HuH-7.5 (cell line): ENCODE results near the gene CDH6.

Experiments
- DNase-seq: peaks from one replicate; pipeline ENCODE4 v3.0.0; 2011; ENCODE audit warnings: low spot score

The CDH6 gene

DNA sequence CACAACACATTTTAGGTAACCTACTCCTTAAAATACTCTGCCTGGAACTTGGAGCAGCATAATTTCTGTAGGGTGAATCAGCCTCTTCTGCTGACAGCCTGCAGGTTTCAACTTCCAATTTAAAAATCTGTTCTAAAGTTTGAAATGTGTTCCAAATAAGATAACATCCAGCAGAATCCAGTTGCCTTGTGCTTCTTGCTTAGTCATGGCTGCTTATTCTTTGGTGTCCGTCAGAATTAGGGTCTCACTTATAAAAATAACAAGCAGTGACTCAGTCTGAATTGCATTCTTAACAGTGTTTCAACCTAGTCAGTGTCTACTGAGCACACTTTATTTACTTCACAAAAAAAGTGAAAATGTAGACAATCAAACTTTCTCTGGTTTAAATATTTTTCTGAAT, 3.7 kb downstream of the CDH6 start:
- no peak for DNase-seq

DNA sequence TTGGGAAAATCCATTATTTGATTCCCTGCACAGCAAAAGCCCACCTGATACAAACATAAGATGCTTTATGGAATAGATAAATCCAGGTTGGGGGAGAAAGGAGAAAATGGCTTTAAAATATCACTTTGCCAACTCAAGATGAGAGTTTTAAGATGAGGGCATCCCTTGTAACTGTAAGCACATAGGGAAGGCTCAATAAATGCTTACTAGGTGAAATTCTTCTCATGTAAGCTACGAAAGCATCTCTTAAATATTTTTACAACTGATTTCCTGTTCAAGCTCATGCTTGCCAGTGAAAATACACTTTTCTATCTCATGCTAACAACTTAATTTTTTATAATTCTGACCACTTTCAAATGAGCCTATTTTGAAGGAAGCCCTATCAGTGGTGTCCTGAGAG, 11.5 kb downstream of the CDH6 start:
- DNase-seq, result no peak

DNA sequence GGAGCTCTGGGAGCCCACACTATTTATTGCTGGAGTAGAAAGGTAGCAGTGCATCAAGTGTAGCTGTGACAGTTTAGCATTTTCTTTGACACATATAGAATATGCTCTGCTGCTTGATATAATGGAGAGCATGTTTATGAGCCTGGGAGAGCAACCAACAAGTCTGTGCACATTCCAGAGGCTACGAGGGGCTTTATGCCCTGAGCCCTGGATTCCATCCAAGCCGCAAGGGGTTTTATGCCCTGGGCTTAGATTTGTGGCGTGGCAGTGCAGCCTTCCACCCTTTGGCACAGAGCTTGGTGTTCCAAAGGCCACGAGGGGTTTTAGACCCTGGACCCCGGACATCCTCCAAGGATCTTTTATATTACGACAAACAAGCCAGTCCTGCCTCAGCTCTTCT, 14.6 kb downstream of the CDH6 start:
- DNase-seq, result no peak

DNA sequence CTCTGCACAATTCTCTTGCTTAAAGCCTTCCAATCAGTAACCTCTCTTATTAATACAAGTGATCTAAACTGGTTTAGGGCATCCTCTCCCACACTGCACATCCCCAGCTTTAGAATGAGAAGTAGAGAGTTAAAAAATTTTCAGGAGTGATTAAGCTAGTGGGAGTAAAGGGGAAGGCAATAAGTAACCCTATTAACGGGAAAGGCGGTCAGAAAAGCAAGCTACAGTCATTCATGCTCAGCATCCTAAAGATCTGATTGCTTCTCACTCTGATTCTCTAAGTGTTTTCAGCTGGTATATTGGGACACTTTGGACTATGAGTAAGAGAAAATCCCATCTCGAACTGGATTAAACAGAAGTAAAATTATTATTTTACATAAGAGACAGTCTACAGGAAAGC, 15.8 kb downstream of the CDH6 start:
- DNase-seq, result no peak

DNA sequence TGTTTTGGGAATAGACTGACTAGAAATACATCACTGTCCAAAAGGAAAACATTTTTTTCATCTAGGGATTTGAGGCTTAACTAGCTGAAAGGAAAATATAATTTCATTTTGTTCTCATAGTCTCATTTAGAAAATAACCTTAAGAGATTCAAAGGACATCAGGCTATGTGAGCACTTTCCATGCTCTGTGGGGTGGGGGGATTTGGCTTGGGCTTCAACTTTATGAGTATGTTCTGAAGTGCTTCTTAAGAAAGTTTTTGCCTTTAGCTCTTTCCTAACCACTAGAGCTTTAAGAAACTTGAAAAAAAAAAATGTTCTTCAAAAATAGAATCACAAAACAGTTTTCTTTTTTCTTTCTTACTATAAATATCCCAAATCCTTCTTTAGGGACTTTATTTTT, 17.6 kb downstream of the CDH6 start:
- DNase-seq, result no peak

GRCh38 chr5:31213257-31213656, 19.8 kb downstream of the CDH6 start:
- DNase-seq, result no peak

GRCh38 chr5:31213705-31214121, 20.2 kb downstream of the CDH6 start:
- DNase-seq, result peak; percentile 19

GRCh38 chr5:31214229-31214628, 20.7 kb downstream of the CDH6 start:
- no peak for DNase-seq

DNA sequence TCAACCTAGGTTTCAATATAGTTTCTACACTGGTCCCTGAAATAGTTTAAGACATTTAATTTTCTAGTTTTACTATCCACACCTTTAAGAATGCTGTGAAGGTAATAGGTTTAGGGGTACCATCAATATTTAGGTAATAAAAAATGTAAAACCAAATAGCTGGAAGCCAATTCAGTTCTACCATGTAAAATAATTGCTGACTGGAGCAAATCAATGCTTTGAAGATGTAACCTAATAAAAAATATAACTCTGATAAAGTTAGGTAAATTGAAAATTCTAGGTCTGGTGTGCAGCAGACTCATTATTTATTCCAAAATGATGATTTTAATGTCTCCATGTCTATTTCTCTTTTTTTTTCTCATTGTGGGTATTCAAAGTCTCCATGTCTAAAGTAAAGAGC, 21.8 kb downstream of the CDH6 start:
- DNase-seq, result no peak

DNA sequence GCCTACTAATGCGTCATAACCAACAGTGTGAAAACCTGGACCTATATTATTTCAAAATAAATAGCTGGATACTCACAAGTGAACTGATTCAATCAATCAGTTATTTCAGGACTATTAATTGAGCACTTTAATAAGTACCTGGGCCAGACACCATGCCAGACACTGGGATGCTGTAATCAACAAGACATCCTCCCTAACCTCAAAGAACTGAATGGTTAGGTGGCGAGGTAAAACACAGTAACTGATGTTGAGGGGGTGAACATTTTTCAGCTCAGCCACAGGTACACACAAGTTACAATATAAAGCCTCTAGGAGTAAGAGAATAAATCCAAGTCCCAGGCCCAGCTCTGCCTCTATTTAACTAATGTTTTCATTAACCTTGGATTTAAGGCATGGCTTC, 24.0 kb downstream of the CDH6 start:
- DNase-seq, result no peak

GRCh38 chr5:31218978-31219377, 25.5 kb downstream of the CDH6 start:
- DNase-seq, result no peak

- DNase-seq, result peak; percentile 23
These were observed 27.5 kb downstream of the CDH6 start for GRCh38 chr5:31221001-31221400.

DNA sequence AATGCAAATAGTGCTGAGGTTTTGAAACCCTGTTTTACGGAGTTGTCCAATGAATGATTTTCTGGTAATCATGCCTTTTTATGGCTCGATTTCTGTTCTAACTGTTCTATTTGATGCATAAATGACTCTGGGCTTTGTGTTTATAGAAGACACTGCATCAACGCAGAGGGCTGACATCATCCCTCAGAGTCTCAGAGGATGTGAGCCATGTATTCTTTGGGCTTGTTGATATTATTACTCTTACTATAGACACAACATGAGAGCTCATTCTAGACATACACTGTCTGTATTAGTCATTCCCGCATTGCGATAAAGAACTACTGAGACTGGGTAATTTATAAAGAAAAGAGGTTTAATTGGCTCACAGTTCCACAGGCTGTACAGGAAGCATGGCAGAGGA, 31.6 kb downstream of the CDH6 start:
- DNase-seq, result no peak

DNA sequence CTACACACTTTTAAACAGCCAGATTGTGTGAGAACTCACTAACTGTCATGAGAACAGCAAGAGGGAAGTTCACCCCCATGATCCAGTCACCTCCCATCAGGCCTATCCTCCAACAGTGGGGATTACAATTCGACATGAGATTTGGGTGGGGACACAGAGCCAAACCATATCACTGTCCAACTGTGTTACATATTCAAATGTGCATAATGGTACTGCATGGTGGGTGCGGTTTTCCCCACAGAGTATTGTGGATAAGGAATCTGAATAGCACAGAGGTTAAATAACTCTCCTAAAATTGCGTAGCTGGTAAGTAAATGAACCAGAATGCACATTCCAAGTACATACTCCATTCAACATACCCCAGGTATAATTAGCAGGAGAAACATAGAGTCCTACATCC, 32.1 kb downstream of the CDH6 start:
- no peak for DNase-seq

DNA sequence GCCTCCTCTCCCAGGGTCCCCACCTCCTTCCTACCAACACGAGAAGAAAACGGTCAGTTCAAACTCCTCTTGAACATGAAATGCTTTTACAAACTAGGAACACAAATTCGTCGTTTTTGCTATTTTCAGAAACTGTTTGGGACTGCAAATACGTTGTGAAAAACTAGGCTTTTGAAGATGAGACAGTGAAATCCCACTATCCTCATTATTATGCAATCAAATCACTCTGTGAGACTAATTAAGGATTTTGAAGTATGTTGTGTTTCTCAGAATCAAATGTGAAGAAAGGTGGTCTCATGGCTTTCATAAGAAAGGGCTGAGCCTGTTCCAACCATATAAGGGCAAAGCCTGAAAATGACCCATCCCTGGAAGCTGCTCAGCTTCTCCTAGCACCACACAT, 33.2 kb downstream of the CDH6 start:
- DNase-seq, result no peak

DNA sequence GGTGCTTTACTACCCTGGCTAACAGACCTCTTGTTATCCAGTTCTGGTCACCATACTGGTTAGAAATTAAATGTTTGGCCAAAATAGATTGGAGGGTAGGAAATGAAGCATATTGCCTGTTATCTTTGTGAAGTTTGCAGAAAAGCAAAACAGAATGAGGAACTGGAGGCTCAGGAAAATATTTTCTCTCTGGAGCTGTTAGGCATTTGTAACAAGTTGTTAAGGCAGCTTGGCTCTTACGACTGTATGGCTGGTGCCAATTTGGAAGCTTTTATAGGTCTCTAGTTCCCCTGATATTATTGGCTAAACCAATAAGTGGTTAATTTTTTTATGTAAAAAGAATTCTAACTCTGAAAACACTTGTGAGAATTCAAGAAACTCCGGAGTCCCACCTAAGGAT, 35.8 kb downstream of the CDH6 start:
- DNase-seq, result no peak

- no peak for DNase-seq
These were observed 37.8 kb downstream of the CDH6 start for GRCh38 chr5:31231177-31231838.

DNA sequence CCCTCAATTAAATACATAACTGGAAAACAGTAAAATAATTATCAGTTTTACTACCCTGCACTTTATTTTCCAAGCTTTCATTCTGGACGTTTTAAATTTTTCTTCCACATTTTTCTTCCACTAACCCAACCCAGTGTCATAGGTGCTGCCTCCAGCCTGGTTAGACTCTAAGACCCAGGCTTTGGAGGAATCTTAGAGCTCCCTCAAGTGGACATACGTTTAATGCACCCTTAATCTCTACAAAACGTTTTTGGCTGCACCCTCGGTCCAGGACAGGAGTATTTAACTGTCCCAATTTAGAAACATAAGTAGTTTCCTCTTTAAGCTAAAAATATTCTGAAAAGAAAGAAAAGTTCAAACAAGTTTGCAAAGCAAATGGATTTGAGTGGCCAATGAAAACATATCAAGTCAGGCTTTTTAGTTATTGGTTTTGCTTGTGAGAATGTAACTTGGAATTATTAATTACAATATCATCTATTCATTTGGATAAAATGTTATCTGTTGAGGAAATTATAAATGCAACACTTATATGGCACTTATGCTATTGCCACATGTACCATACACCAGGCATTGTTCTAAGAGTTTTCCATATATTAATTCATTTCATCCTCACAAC, 38.9 kb downstream of the CDH6 start:
- DNase-seq, result peak; percentile 37

DNA sequence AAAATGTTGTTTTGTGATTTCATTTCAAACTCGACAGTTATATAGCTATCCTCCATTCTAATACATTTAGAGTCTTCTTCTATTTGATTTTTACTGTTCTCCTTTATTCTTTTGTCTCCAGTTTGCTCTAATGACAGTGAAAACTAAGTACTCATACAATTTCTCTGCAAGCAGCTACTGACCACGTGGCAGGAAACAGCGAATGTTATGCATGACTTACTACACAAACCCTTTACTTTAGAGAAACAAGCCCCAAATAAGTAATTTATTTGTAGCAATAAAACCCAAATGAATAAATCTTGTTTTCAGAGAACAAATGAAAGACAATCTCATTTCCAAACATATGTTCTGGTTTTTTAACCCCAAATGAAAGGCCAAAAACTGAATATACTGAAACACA, 41.9 kb downstream of the CDH6 start:
- DNase-seq, result no peak

DNA sequence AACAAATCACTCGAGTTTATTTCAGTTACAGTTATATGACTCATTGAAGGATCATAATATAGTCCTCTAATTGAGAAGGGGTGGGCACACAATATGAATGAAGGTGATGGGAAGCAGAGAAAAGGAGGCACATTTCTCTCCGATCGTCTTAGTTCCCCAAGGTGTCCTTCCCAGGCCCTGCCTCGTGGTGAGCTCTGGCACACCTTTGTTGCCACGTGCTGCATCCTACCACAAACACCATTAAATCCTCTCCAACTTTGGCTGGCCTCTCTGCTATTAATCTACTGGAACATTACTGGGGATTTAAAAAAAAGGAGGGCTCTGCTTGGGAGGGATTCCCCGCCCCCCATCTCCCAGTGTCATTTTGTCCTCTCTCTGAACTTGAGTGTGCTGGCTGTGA, 42.9 kb downstream of the CDH6 start:
- DNase-seq, result no peak

- no peak for DNase-seq
These were observed 43.7 kb downstream of the CDH6 start for GRCh38 chr5:31237174-31237573.

GRCh38 chr5:31238497-31238896, 45.0 kb downstream of the CDH6 start:
- no peak for DNase-seq

- DNase-seq, result no peak
These were observed 51.4 kb downstream of the CDH6 start for GRCh38 chr5:31244921-31245320.

- no peak for DNase-seq
These were observed 53.9 kb downstream of the CDH6 start for GRCh38 chr5:31247381-31247780.
